Epithelial cell of prostate (primary cell): ENCODE data around the gene TTN.

ENCODE experiments used
- DNase-seq: peaks from one replicate; pipeline ENCODE4 v3.0.0-alpha.2; 2011; ENCODE audit warnings: low read depth, low spot score
- H3K27ac ChIP-seq: fragments of 450-650 bp; 2 replicates; pipeline ENCODE4 v1.5.1; 2017; ENCODE audit warnings: mild to moderate bottlenecking

Gene TTN

DNA sequence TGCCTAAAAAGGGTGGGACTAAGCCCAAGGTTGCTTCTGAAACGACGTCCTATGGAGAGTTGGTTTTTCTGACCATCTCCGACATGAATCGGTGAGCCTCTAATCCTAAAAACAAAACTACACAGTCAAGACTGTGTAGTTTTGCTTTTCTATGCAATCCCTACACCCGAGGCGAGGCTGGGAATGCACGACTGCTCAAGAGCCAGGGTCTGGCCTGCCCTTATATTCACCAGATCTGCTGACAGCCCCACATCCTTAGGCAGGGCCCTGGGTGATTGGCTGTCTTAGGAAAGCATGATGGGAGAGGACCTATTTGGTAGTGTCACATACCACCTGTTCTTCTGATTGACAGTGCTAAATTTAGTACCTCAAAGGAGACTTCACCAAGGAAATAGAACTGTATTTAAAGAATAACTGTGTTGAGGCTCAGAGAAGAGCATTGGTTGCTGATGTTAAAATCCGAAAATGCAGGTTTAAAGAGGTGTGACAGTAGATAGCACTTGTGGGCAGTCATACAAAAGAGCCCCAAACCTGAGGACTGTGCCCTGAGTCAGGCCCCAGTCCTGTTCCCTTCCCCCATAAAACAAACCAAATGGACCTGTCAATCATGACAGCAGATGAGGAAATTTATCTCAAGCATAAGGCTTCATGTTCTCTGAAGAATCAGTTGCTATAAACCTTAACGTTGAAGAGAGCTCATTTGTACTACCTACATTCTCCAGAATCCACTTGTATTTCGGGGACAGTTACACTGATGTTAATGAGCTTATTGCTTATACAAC, at the start of gene TTN:
TSS of gene TTN (minus strand) at position 197 of the 782 bp plus-strand sequence. CDS start 2,781 bp downstream, outside the sequence.
- no peak for DNase-seq
- no peak within 1 kb of the TSS for H3K27ac ChIP-seq

DNA sequence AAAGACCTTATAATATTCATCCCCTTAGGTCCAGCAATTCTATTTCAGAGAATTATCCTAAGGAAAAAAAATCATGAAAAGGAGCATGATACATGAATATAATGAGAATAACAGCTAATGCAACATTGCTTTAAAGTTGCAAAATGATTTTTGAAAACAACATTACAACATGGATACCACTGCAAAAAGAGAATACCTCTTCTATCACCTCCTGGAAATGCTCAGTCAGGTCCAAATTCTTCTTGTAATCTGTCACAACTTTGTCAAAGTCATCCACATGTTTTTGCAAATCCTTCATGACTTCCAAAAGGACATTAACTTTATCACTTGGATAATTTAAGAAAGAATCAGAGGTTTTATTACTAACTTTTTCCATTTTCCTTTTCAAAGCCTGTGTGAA, 47.9 kb upstream of the TTN start:
- DNase-seq: no peak
- H3K27ac ChIP-seq: no peak overlapping the region

DNA sequence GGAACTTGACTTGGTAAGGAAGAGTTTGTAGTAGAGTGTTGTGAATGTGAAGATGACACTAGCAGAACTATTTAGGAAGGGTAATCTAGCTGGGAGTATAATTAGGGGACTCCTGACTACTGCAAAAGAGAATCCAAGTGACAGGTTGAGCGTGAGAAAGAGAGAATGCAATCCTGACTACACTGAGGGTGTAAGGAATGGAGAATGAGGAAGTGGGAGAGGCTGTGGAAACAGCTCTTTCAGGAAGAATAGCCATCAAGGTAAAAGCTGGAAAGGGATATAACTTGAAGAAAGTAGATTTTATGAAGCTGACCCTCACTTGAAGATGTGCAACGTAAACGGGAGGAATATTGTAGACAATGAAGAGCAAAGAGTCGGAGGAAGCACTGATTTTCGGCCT, 41.1 kb upstream of the TTN start:
- DNase-seq: no peak
- H3K27ac ChIP-seq: no peak overlapping the region

DNA sequence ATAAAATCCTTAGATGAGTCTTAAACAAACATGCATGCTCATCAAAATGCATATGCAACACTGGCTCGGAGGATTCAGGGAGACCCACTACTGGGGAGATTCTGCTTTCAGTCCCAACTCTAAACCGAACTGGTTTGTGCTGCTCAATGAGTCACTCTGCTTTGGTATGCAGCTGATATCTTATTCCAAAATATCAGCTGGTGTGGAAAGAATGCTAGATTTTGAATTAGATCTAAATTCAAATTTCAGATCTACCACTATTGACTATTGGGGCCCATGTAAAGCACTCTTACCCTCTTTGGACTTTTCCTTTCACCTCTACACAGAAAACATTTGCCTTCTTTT, 39.2 kb upstream of the TTN start:
- DNase-seq: no peak
- H3K27ac ChIP-seq: no peak overlapping the region

DNA sequence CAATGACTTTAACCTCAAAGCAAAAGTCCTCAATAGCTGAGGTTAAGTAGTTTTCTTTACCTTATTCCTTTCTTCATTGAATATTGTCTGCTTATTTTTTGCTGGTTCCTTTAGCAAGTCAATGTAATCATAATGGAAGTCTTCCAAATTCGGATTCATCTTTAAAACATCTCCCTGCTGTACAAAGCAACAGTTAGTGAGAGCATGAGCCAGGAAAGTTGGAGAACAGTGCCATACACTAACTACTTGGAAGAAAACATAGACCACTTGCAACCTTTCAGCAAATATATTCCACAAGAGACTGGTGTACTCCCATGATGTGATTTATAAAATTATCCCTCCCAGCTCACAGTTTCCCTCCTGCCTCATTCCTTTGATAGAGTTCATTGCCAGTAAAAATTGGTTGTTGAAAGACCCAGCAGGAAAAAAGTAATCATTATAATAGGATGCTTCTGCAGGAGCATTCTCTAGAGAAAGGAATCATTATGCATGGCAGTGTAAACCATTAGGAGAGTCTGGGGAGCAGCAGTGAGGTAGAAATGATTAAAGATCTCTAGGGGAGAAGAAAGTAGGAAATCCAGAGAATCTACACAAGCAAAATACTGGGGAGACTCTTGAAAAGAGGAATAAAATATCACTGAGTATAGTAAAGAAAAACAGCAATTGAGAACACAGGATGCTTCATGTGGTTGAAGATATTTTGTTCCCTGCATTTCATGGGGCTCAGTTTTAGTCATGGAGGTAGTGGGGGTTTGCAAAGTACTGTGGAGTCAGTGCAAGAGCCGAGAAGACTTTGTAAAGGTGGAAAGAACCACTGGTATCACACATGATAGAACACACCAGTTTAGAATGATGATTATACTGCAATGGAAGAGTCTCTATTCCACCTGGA, 38.6 kb upstream of the TTN start:
- no peak for DNase-seq
- H3K27ac ChIP-seq: no peak overlapping the region

DNA sequence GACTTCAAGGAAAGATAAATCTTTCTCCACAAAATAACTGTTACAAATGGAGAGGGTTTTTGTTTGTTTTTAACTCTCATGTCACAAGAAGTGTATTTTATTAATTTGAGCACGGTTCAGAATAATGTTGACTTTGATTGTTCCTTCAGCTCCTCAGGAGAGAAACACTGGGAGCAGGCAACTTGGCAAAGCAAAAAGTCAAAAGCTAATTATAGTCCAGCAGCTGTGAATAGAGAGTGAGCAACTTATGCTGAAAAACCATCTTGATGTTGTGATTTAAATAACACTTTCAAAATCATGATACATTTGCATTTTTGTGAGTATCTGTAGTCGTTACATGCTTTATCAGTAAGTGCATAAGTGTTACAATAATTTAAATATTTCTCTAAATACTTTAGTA, 37.5 kb upstream of the TTN start:
- no peak for DNase-seq
- H3K27ac ChIP-seq: no peak overlapping the region

DNA sequence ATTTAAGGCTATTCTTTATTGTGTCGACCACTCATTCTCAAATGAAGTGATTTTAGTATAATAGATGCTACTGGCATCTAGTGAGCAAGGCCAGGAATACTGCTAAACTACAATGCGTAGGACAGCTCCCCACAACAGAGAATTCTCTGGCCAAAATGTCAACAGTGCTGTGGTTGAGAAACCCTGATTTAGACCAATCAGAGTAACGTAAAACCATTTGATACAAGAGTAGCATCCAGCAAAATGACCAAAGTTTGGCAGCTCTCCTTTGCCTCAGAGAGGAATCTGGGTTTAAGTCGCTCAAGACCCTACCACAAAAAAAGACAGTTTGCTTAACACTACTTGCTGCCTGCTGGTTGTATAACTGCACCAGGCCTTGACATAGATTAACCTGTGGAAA, 37.0 kb upstream of the TTN start:
- no peak for DNase-seq
- no peak overlapping the region for H3K27ac ChIP-seq

DNA sequence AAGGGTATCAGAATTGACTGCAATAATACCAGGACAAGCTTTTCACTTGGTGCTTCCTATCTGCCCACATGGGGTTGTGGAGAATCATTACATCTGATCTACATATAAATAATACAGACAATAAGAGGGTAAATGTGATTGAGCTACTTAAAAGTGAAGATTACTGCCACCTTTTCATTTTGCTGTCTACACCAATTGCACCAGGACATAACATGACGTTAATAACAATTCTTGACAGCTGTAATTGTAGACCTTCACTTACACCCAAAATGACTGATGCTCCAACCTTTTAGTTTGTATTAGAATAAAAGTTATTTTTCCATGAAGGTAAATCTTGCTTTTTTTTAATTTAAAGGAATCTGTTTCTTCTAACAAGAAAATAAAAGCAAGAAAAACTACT, 36.5 kb upstream of the TTN start:
- no peak overlapping the region for H3K27ac ChIP-seq
- no peak for DNase-seq

DNA sequence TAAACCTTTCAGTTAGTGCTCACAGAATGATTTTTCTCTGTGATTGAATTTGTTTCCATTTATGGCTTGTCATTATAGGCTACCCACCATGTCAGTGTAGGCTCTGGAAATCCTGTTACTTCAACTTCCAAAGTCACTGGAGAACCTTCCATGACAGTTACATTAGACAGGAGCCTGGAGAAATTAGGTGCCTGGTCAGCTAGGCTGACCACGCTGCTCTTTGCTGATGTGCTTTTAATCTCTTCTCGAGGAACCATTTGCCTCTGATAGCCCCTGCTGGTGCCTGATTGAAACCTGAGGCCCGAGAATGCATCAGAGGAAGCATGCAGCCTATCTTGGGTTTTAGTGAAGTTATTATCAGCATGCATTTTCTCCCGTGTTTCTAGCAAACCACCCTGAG, 29.6 kb upstream of the TTN start:
- no peak overlapping the region for H3K27ac ChIP-seq
- DNase-seq: no peak

DNA sequence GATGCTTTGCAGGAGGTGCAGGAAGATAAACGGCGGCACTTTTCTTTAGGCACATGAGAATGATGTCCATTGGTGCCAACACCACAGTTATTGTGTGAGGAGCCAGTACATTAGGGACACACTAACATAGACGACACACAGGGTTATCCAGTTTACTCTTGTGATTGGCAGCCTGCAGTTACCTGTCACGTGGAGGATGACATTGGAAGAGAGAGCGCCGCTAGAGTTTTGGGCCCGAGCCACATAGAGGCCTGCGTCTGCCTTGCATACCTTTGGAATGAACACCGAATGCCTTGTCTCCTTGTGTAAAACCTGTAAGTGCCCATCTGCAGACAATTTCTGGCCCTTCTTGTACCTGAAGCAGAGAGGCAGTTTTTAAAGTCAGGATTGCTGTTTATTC, 26.9 kb upstream of the TTN start:
- no peak overlapping the region for H3K27ac ChIP-seq

DNA sequence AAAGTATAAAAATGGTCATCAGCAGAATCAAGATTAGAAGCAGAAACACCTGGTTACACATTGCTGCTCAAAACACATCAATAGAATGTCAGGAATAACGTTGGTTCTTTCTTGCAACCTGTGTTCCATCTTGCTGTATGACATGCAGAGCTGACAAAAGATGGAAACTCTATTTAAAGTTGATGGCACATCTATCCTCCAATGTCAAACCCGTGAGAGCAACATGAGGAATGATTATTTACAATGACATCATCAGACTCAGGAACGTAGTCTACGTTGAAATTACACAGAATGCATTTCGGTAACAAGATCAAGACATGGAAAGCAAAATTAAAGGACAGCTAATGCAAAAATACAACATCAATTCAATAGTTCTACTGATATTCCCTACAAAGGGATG, 26.2 kb upstream of the TTN start:
- DNase-seq: no peak
- no peak overlapping the region for H3K27ac ChIP-seq

More for the DNA sequence above, 26.9 kb upstream of the TTN start:
- no peak for DNase-seq

DNA sequence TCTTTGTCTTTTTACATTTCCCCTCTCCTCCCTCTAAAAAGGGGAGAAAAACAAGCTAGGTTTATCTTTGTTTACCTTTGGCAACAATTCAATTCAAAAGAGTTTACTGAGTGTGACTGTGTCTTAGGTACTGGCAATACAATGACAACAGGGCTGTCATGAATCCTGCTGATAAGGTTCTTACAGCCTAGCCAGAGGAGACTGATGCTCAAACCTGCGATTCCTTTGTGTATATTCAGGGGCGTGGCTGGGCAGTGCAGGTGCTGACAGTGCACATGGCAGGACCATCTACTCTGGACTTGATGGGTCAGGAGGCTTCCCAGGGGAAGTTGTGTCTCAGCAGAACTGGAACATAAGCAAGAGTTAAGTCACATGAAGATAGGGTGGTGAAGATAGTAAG, 23.2 kb upstream of the TTN start:
- no peak for DNase-seq
- no peak overlapping the region for H3K27ac ChIP-seq

DNA sequence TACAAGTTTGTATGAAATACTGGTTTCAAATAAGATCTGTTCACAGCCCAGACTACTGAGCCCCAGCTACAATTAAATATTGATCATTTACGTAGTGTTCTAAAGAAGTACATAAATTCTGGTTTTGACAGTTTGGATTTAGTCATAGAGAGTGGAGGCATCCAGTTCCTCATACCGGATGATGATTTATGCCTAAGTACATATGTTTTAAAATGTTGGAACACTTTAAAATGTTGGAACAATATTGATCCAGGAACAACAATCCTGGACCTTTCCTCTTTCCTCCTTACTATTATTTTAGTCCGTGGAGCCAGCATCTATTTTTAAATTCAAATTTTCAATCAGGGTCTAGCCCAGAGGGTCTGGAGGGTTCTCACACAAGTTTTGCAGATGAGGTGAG, 22.8 kb upstream of the TTN start:
- no peak for DNase-seq
- no peak overlapping the region for H3K27ac ChIP-seq

DNA sequence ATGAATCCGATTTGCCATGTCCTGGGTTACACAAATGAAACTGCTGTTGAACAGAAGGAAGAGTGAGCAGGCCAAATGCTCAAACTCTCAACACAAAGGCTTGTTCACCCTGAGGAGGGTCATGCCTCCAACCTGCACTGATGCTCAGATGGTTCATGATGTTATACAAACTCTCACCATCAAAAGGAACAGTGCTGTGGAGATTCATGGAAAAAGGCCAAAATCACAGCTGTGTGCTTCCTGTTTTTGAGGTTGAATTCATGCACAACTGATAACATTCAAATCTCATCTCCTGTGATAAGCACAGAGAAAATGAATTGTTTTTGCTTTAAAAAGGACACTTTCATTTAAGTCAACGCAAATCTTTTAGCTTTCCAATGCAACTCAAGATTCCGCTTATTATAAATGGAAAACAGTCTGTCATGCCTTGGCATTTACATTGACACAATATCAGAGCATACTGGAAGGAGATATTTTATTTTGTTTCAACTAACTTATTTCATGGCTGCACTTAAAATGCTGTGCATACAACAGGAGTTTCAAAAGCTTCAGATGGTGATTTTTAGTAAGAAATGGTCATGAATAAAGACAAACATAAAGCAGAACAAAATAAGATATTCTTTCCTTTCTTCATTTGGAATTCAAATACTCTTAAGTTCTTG, 22.2 kb upstream of the TTN start:
- H3K27ac ChIP-seq: no peak overlapping the region

DNA sequence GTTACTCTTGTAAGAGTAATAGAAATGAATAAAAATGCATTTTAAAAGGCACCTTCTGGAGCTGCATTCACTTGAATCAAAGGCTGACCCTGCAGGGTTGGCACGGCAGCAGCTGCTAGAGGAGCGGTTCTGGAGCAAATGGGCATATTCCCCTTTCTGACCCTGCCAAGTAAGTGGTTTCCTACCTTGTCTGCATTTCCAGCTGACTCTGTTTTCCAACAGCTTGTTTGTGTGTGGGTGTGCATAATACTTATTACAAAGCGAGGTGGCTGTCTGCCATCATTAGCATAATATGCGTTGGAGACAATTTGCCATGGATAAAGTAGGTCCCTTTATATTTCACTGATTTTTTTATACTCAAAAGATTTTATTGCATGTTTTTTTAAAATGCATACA, 21.3 kb upstream of the TTN start:
- no peak overlapping the region for H3K27ac ChIP-seq
- DNase-seq: no peak

More for the DNA sequence above, 22.2 kb upstream of the TTN start:
- DNase-seq: no peak

DNA sequence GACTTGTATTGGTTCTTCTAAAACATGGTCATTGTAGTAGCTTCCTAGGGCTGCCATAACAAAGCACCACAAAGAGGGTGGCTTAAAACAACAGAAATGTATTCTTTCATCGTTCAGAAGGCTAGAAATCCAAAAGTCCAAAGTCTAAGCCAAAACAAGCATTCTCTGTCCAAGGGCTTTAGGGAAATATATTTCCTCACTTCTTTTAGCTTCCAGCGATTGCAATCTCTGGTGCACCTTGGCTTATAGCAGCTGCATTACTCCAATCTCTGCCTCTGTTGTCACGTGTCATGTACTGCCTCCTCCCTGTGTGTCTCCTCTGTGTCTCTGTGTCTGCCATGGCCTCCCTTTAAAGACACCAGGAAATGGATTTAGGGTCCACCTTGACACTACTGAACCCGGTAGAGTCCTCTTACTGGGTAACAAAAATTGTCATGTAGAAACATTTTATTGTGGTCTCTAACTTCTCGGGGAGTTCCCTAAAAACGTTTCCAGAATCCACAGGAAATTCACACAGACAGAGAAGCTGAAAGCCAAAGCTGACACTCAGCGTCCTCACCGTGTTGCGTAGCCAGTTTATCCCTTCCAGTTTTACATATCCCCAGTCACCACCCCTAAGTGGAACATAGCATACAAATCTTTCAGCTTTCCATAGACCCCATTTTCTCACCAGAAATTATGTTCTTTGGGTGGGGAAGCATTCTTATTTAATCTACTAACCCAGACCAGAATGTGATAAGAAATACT, 20.7 kb upstream of the TTN start:
- no peak overlapping the region for H3K27ac ChIP-seq
- no peak for DNase-seq

DNA sequence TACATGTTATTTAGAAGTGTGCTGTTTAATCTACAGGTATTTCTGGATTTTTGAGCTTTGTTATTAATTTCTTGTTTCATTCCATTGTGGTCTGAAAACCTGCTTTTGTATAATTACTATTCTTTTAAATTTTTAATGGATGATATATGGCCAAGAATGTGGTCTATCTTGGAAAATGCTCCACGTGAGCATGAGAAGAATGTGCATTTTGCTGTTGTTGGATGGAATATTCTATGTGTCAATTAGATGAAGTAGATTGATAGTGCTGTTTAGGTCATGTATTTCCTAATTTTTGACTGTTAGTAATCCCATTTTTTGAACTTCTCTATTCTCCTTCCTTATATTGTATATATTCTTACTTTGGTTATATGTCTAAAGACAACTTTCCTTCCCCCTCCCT, 19.9 kb upstream of the TTN start:
- no peak overlapping the region for H3K27ac ChIP-seq
- no peak for DNase-seq

DNA sequence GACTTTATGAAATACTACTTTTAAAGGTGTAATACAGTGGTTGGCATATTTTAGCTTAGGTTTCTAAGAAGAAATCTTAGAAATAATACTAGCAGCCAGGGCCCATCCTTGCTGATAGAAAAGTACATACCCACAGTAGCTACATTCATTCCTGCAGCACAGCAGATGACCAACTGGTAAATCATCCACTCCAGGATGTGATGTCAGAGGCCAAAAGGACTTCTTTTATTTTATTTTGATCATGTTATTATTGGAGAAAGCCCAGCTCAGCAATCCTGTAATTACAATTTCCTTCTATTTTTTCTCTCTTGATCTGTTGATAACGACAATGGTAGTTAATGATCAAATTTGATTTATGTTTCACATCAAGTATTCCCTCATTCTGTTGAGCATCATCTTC, 18.0 kb upstream of the TTN start:
- no peak overlapping the region for H3K27ac ChIP-seq
- DNase-seq: no peak

DNA sequence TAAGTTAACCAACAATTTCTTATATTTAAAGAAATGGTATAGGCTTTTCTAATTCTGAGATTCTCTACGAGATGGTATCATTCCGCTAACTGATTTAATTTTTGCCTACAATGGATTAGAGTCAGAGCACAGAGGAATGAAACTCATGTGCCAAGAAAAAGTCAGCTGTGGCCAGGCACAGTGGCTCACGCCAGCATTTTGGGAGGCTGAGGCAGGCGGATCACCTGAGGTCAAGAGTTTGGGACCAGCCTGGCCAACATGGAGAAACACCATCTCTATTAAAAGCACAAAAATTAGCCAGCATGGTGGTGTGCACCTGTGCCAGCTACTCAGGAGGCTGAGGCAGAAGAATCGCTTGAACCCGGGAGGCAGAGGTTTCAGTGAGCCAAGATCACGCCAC, 17.0 kb upstream of the TTN start:
- no peak overlapping the region for H3K27ac ChIP-seq
- no peak for DNase-seq

DNA sequence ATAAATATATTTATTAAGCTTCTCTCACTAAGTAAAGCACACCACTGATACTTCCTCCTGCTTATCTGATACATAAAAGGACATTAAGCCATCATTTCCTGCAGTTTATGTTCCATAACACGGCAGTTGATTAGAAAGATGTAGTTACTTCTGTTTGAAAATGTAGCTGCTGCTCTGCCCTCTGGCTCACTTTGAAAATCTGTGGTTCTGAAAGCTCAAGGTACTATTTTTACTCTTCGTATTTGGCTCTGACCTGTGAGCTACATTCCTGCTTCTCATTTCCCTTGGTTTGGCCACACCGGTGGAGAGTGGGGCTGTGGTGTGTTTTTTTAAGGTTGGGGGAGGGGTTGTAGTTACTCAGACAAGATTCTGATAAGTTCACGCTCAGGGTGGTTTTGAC, 12.8 kb upstream of the TTN start:
- no peak overlapping the region for H3K27ac ChIP-seq
- DNase-seq: no peak
